Measurements from ENCODE around the gene DTNA.
"Not testable (repeated sequence)": the region's sequence is repeated elsewhere in the genome, so short reads cannot be mapped to it uniquely, and the experiment has no call there.

Gene DTNA

DNA sequence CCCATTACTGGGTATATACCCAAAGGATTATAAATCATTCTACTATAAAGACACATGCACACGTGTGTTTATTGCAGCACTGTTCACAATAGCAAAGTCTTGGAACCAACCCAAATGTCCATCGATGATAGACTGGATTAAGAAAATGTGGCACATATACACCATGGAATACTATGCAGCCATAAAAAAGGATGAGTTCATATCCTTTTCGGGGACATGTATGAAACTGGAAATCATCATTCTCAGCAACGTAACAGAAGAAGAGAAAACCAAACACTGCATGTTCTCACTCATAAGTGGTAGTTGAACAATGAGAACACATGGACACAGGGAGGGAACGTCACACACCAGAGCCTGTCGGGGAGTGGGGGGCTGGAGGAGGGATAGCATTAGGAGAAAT is 15.6 kb downstream of the DTNA start:
- DNase-seq (ENCODE audit: low read depth), result not testable (repeated sequence)

DNA sequence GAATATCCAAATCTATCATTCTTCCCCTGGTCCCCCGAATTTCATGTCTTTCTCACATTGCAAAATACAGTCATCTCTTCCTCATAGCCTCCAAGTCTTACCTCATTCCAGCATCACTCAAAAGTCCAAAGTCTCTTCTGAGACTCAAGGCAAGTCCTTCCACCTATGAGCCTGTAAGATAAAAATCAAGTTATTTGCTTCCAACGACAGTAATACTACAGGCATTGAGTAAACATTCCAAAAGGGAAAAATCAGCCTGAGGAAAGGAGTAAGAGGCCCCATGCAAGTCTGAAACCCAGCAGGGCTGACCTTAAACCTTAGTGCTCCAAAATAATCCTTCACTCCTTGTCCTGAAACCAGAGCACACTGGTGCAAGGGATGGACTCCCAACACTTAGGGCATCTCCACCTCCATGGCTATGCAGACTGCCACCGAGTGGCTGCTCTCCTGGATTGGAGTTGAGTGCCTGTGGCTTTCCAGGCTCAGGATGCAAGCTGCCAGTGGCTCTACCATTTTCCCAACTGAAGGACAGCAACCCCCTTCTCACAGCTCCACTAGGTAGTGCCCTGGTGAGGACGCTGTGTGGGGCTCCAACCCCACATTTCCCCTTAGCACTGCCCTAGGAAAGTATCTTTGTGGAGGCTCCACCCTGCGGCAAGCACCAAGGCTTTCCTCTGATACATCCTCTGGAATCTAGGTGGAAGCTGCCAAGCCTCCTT is 16.3 kb downstream of the DTNA start:
- DNase-seq (ENCODE audit: low read depth), result no peak

DNA sequence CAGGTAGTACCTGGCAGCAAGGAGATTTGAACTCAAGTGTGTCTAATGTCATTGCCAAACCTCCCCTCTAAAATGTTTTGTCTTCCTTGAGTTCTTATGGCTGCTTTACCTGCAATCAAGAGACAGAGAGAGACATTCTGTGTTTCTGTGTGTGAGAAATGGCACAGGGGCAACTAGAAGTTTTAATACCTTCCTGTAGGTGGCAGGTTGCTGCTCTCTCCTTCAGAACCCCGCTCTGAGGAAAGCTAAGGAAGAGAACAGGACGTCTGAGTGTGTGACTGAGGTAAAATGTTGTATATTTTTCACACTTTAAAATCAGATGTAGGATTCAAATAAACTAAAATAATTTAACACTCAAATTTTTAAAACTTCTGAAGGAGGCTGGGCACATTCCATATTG is 19.2 kb downstream of the DTNA start:
- DNase-seq (ENCODE audit: low read depth), result no peak

DNA sequence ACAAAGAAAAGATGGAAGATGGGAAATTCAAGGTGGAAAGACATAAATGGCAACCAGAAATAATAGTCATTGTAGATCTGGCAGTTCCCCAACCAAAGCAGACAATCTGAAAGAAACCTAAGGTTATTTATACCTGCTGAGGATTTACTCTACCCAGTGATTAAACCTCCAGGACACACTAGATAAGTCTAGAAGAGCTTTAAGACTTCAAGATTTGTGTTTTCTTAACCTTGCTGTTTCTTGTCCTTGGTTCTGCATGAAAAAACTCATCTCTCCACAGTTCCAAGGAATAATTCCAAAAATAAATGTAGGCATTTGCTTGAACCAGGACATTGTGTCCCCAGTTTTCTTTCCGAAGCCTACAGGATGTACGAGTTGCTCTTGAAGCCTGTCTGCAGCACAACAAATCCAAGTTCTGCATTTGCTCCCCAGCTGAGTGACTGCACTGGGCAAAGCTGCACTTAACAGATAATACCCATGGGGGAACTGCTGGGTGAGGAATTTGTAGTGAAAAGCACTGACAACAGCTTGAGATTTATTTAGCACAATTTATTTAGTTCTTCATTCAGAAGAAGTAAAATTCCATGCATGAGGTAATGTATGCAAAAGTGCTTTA is 19.8 kb downstream of the DTNA start:
- DNase-seq (ENCODE audit: low read depth), result no peak

DNA sequence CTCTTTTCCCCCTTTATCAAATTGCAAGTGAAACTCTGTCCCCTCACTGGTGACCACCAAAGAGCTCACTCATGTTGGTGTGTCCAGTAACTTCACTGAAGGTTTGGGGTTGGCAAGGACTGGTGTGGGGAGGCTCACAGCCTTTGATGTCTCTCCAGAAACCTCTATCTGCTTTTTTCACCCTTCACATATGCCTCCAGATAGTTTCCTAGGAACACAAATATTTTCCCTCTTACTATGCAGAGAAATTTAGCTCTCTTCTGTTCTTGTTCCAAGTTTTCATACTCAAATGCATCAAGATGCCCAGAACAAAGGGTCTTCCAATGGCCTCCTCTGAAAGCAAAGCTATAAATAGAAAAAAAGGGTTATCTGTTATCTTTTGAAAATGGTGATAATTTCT is 20.7 kb downstream of the DTNA start:
- DNase-seq (ENCODE audit: low read depth), result no peak

DNA sequence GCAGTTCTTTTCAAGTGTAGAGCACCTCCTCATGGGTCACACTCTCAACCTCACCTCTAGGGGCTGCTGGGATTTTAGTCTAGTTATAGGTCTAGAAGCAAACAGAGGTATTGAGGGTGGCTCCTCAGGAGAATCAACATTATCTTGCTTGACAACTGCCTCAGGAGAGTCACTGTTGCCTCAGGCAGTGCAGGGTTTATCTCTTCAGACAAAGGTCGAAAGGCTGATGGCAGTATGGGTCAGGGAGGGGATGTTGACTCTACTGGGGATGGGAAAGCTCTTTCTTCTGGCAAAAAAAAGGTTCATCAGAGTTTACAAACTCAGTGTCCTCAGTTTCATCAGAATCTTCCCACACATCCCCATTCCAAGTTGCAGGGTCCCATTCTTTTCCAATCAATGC is 24.0 kb downstream of the DTNA start:
- DNase-seq (ENCODE audit: low read depth), result no peak

DNA sequence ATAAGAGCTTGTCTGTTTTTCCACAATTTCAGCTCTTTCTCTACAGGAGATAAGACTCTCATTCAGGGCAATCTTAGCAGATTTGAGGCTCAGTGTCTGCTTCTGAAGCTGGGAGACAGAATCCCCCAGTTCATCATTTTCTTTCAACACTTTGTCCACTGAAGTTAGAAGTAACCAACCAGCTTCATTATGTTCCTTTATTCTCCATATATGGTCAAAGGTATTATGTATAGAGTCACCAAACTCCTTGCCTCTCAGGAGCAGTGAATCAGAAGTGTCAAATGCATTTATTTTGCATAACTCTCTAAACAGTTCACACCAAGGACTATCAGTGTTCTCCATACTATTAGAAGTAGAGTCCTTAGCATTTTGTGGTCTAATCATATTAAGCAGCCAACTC is 24.4 kb downstream of the DTNA start:
- not testable (repeated sequence) for DNase-seq (ENCODE audit: low read depth)

DNA sequence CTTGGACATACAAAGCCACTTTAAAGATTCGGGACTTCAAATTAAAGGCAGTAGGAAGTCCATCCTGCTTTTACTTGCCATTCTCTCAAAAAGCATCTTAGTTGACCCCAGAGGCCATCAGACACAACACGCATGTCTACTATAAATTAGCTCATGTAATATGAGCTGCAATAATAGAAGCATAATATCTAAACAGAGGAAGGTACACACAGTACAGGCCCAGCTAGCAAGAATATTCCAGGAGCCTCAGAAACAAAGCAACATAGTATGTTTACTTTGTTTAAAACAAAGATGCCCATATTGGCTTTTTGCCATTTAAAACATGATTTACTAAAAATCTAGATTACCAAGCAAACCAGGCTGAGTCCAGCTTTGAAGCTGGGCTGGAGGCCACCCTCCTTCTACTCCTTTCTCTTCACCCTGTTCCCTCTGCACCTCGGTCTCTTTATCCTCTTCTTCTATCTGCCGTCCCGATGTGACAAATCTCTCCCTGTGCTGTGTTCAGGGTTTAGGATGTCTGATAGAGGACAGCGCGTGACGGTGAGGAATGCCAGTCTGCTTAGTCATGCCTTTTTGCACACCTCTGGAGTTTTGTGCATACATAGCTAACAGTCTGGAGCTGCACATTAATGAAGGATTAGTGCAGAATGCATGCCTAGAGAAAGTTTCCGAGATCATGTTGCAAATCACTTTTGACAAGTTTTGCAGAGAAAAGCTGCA is 28.2 kb downstream of the DTNA start:
- no peak for DNase-seq (ENCODE audit: low read depth)

DNA sequence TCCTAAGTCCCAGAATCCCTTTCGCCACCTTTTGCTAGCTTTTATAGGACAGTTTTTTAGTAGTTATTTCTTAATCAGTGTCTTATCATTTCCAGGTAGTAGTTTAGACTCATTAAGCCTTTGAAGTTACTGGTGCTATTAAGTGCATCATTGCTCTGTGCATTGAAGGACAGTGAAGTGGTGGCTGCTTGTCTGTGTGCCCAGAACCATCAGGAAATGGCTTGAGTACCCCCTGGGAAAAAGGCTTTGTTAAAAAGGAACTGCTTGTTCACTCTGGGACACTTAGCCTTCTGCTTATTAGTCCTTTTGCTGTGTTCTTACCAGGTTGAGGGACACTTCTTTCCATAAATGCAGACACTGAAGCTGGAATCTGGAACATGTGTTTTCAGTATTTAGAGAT is 30.0 kb downstream of the DTNA start:
- no peak for DNase-seq (ENCODE audit: low read depth)

DNA sequence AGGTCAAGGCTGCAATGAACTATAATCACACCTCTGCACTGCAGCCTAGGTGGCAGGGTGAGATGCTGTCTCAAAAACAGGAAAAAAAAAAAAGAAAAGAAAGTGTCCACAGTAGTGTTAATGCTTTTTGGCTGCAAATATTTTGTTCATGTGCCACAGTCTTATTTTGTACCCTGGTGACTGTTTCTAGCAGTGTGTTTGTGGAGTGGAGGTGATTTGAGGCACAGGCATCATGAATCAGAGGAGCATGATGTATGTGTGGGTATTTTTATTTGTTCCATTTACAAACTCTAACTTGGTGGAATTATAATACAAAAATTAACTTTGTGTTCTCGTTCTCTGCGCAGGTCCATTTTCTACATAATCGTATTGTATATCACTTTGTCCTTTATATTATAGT is 30.6 kb downstream of the DTNA start:
- no peak for DNase-seq (ENCODE audit: low read depth)

DNA sequence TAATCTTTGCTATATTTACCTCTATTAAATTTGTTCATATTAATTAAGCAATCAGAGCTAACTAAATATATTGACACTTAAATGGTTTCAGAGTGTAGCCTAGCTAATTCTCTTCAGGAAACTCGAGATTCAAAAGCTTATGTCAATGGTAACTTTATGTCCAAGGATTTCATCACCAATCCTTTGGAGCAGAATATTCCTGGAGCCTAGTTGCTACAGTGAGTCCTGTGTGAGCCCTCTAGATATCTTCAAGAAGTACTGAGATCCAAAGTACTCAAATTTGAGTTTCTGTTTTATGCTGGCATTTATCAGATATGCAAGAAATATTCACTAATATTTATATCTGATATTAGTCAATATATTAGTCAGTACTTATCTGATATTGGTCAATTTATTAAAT is 31.3 kb downstream of the DTNA start:
- no peak for DNase-seq (ENCODE audit: low read depth)

DNA sequence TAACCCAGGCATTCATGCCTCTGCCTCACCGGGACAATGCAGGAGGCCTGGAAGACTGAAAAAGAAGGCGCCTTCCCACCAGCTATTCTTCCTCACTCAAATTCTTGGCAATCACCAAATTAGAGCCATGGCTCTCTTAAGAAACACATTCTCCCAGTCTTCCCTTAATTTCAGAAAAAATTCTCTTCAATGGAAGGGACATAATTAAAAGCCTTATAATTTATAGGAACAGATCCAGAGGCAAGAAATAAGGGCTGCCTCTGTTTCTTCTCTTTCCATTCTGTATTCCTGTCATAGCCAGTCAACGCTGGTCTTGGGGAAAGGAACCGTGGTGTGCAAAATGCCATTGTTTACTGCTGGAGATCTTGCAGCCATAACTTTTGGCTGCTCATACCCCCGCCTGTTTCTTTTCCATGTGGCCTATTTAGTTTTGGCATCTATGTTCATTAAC is 32.8 kb downstream of the DTNA start:
- no peak for DNase-seq (ENCODE audit: low read depth)

DNA sequence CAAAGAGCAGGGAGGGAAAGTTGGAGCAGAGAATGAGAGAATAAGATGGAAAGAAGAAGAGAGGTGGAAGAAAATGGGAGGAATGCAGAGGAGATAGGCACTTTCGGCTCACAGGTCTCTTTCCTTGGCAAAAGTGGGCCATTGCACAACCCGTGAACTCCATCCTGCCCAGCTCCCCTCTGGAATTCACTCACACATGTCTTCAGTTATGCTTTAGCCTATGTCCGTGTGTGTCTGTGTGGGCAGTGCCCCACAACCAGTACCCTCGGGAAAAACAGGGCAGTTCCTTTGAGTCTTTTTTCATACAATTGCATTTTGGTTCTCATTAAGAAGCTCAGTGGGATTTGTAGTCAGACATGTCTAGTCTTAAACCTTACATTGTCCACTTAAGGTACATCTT is 34.5 kb downstream of the DTNA start:
- DNase-seq (ENCODE audit: low read depth), result no peak

DNA sequence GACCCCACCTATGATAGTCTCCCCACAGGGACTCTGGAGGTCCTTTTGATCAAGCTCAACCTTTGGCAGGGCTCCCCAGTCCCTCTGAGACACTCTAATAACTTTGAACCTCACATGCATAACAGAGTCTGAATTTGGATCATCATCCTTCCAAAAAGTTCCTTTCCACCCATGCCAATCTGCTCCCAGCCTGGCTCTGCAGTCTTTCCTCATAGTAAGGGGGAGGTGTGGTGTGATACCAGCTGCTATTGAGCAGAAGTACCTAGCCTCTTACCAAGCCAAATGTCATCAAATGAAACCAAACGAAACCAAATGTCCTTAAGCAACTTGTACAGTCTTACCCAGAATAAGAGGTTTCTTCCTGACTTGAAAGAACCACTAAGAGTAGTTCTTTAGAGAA is 36.5 kb downstream of the DTNA start:
- no peak for DNase-seq (ENCODE audit: low read depth)

DNA sequence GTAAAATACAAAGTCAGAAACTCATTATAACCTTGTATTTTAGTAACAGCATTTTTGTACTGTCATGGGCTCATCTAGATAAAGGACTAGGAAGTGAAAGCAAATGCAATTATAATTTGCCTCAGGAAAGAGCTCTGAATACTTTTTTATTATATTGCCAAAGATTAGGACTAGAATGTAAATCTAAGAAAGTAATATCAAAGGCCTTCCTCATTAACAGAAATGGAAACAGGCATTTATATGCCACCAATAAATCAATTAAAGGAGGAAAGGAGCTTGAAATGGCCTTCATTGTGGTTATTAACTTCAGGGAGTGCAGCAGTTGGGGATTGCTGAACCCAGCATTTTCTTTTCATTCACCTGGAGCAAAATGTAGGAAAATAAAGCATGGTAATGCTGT is 39.6 kb downstream of the DTNA start:
- no peak for DNase-seq (ENCODE audit: low read depth)

DNA sequence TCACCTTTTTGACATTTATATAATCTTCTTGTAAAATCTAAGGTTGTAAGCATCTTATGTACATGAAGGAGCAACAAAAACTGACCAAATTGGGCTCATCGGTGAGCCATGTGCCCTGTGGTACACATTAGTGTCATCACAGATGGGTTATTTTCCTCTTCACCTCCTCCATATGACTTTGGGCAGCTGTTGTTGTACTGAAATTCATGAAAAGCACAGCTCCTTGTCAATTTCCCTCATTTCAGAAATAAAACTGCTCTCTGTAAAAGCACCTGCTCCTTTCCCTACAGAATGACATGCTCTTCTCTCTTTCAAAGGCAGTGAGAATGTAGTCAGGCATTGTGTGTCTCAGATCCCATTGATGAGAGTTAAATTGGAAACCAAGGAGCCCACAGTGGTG is 42.0 kb downstream of the DTNA start:
- DNase-seq (ENCODE audit: low read depth), result no peak

DNA sequence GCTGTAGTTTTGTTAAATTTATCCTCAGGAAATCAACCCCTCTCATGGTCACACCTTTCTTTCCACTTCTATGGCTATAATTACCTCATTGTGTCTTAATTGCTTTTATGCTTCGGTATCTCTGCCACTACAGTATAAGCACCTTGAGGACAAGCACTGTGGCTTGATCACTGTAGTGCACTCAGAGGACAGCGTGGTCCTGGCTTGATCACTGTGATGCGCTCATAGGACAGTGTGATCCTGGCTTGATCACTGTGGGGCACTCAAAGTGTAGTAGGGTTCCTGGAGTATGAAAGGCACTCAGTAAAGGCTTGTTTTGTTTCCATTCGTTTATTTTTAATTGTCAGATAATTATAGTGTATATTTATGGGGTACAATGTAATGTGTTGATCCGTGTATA is 44.2 kb downstream of the DTNA start:
- DNase-seq (ENCODE audit: low read depth), result no peak

DNA sequence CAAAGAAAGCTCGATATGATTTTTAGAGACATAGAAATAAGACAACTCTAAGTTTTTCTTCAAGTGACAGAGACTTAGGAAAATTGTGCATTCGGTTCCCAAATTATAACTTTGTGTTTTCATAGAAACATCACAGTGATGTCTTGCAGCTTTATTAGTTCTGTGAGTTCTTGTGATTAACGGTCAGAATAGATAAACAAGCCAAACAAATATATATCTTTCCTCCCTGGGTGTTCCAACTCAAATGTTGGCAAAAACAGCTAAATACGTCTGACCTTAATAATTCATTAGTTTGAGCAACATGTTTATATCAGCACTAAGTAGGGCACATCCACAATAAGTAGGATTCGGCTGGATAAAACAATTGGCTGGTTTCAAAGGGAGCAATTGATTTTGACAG is 47.6 kb downstream of the DTNA start:
- no peak for DNase-seq (ENCODE audit: low read depth)

DNA sequence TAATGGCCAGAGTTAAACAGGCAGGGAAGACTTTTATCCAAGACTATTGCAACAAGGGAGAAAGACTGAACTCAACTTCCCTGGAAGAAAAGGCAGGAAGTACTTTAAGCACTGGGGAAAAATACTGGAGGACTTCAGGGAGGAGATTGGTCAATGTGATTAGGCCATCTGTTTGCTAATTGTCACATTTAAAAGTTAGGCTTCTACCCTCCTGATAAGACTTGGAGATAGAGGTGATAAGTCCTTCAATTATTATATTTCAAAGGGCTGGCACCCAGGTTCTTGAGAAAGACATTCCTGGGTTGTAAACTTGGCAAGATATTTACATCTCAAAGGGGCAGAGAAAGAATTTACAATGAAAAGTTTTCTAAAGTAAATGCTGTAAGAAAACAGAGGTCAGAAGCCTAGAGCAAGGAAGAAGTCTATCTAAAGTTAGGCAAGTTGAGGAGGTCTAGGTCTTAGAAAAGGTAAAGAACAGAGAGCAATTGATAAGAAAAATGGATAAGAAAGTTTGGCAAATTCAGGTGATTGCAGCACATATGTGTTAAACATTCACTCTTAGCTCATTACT is 48.4 kb downstream of the DTNA start:
- no peak for DNase-seq (ENCODE audit: low read depth)

DNA sequence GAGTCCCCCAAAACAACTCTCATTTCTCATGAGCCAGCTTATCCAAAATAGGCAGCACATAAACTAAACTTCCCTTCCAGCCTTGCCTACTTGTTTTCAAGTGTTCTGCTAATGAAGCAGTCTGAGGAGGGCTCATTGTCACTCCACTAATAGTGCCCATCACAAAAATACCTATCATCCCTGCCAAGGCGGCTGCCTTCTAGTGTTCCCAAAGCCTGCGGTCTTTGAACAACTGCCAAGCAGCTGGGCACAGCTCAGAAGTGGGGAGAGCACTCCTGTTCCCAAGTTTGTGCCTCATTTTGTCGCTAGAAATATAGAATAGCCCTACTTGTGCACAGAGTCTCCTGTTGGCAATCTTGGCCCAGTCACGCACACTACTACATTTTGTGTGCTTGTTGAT is 50.3 kb downstream of the DTNA start:
- DNase-seq (ENCODE audit: low read depth), result no peak

DNA sequence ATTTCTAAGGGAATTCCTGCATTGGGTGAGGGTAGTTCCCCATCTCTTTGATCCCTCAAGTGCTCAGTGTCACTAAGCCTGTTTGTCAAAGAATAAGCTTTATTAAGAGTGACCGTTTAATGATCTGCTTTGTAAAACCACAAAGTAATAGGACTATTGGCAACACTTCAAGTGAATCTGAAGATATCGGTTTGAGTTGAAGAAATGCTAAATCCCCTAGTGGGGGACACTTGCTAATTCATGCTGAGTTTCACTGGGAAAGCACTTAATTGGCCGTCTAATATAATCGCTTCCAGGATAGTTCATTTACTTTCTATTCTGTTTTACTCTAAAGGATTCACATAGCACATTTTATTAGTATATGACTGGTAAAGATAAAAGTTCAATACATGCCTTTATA is 54.4 kb downstream of the DTNA start:
- DNase-seq (ENCODE audit: low read depth), result no peak

DNA sequence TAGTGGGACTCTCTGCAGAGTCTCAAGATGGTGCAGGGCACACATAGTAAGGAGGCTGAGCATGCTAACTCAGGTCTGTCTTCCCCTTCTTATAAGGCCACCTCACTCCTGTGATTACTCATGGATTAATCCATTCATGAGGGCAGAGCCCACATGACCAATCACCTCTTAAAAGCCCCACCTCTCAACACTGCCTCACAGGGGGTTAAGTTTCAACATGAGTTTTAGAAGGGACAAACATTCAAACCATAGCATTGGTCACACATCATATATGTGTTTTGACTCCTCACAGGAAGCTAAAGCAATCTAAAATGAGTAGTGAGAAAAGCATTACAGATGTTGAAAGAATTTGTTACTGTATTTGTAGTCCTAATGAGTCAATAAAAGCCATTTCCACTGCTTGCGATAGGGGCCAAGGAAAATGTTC is 57.5 kb downstream of the DTNA start:
- no peak for DNase-seq (ENCODE audit: low read depth)

DNA sequence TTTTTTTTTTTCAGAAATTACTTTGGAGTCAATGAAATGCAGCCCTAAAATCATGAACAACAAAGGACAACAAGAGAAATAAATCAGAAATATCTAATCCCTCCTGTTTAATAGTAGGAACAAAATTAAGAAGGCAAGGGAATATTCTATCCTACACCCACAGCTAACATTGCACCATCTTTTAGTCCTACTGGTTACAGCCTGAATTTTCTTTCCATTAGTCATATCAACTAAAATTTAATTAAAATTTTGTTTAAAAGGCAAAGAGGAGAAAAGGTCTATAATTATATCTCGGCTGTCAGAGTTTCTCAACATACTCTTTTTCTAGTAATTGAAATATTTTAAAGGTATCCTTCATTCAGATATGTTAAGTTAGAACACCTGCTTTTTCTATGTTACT is 61.9 kb downstream of the DTNA start:
- no peak for DNase-seq (ENCODE audit: low read depth)
